Nephron progenitor cell (in vitro differentiated cells): ENCODE data around the gene GRIN2C.
A peak's percentile ranks its signal among the peaks of the same experiment; 100 is the strongest.

Experiments
- DNase-seq: peaks from one replicate; pipeline ENCODE4 v3.0.0; 2021
- H3K27ac Mint-ChIP-seq: 2 replicates; pipeline ENCODE4 v1.8.0; 2021; ENCODE audit warnings: mild to moderate bottlenecking, moderate library complexity, mixed read lengths
- H3K27me3 Mint-ChIP-seq: 2 replicates; pipeline ENCODE4 v1.8.0; 2021; ENCODE audit warnings: mild to moderate bottlenecking, low read depth, mixed read lengths; ENCODE audit not compliant: poor library complexity
- H3K36me3 Mint-ChIP-seq: 2 replicates; pipeline ENCODE4 v1.8.0; 2021; ENCODE audit warnings: low read depth, mixed read lengths
- H3K4me1 Mint-ChIP-seq: 2 replicates; pipeline ENCODE4 v1.8.0; 2021; ENCODE audit warnings: mixed read lengths
- H3K4me3 Mint-ChIP-seq: 2 replicates; pipeline ENCODE4 v1.8.0; 2021; ENCODE audit warnings: mild to moderate bottlenecking, moderate library complexity, mixed read lengths
- H3K9me3 Mint-ChIP-seq: 2 replicates; pipeline ENCODE4 v1.8.0; 2021; ENCODE audit warnings: mild to moderate bottlenecking, moderate library complexity, mixed read lengths
- TF ChIP-seq, protein P1 (sequence below): fragments of 200-600 bp; sonication (generic); IDR thresholded peaks from 2 replicates; pipeline ENCODE4 v1.5.0; 2021; ENCODE audit warnings: antibody characterized with exemption

GRIN2C gene

DNA sequence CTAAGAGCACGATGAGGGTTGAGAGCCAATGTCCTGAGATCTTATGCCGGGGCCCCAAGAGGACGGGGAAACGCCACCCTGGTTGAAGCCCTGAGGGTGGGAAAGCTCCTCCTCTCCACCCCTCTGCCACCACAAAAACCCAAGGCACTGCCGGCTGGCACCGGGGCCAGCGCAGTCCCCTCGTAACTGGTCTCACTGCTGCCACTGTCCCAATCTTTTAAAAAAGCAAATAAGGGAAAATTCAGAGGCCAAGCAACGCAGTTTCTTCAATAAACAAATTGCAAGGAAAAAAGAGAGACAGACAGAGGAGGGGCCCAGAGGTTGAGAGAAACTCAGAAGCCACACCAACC is 6.7 kb downstream of the GRIN2C start:
- peaks cover 6% of the 10 kb centered on the region for H3K9me3 Mint-ChIP-seq

DNA sequence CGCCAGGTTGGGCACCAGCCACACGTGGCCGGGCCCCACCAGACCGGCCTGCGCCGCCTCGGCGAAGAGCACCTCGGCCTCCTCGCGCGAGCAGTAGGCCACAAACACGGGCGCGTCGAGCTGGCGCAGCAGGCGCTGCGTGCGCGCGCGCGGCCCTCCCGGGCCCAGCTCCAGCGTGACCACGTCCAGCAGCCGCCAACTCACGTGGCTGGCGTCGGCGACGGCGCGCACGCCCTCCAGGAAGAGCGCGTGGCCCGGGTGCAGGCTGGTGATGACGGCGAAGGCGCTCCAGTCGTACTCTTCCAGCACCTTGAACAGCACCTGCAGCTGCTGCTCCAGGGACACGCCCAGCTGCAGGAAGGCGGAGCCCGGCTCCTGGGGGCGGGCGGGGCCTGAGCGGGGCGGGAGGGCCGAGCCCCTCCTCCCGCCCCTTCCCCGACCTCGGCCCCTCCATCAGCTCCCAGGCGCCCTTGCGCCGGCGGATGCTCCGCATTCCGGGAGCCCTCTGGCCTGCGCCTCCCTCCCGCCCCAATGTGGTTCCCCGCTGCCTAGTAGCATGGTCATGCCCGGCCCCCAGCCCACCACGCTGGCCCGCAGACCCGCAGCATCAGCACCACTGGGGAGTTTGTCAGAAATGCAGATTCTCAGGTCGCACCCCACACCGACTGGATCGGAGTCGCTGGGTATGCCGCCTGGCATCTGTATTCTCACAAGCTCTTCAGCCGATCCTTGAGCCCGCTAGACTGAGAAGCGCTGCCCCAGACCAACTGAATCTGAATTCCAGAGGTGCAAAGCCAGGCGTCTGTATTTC is 7.2 kb downstream of the GRIN2C start:
- peak overlapping the region; percentile 69 for H3K27ac Mint-ChIP-seq
- TF ChIP-seq, protein P1, sequence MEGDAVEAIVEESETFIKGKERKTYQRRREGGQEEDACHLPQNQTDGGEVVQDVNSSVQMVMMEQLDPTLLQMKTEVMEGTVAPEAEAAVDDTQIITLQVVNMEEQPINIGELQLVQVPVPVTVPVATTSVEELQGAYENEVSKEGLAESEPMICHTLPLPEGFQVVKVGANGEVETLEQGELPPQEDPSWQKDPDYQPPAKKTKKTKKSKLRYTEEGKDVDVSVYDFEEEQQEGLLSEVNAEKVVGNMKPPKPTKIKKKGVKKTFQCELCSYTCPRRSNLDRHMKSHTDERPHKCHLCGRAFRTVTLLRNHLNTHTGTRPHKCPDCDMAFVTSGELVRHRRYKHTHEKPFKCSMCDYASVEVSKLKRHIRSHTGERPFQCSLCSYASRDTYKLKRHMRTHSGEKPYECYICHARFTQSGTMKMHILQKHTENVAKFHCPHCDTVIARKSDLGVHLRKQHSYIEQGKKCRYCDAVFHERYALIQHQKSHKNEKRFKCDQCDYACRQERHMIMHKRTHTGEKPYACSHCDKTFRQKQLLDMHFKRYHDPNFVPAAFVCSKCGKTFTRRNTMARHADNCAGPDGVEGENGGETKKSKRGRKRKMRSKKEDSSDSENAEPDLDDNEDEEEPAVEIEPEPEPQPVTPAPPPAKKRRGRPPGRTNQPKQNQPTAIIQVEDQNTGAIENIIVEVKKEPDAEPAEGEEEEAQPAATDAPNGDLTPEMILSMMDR = no peak
- H3K27me3 Mint-ChIP-seq = peaks cover 90% of the 10 kb centered on the region
- H3K36me3 Mint-ChIP-seq = no peaks in the 10 kb centered on the region
- H3K4me3 Mint-ChIP-seq = peak overlapping the region; percentile 79
- peaks cover 6% of the 10 kb centered on the region for H3K9me3 Mint-ChIP-seq
- peaks cover 7% of the 10 kb centered on the region for H3K4me1 Mint-ChIP-seq
- DNase-seq = peak; percentile 81

More for the DNA sequence above, 6.7 kb downstream of the GRIN2C start:
- Mint-ChIP-seq H3K27ac (peak overlapping the region; percentile 69), H3K36me3 (no peaks in the 10 kb centered on the region), H3K4me1 (peaks cover 7% of the 10 kb centered on the region), H3K4me3 (peak overlapping the region; percentile 79), H3K27me3 (peaks cover 91% of the 10 kb centered on the region)
- no peak for DNase-seq
- TF ChIP-seq, protein P1 = no peak

DNA sequence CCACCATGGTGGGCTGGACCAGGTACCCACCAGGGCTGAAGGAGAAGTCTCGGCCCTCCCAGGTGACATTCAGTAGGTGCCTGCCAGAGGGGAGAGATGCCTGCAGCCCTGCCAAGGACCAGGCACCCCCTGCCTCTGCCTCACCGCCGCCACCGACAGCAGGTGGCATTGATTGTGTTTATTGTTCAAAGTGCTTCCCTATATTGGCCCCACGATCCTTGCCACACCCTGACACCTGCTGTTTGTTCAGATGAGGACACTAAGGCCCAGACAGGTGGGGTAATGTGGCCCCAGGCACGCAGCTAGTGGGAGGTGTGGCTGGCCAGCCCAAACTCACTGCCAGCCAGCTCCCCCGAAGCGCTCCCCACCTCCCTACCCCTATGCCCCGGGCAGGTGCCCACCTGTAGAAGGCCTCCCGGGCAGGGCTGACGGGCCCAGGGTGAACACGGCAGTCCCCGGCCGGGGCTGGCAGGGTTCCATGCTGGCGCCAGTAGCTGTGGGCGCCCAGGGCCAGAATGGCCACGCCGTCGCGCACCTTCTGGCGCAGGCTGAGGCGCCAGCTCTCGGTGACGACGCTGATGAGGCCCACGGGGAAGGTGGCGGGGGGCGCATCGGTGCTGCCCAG is 8.0 kb downstream of the GRIN2C start:
- Mint-ChIP-seq H3K4me3 (no peak overlapping the region), H3K27me3 (peaks cover 90% of the 10 kb centered on the region), H3K9me3 (peaks cover 3% of the 10 kb centered on the region), H3K36me3 (no peaks in the 10 kb centered on the region), H3K4me1 (peaks cover 7% of the 10 kb centered on the region), H3K27ac (no peak overlapping the region)
- TF ChIP-seq, protein P1 = no peak
- no peak for DNase-seq

DNA sequence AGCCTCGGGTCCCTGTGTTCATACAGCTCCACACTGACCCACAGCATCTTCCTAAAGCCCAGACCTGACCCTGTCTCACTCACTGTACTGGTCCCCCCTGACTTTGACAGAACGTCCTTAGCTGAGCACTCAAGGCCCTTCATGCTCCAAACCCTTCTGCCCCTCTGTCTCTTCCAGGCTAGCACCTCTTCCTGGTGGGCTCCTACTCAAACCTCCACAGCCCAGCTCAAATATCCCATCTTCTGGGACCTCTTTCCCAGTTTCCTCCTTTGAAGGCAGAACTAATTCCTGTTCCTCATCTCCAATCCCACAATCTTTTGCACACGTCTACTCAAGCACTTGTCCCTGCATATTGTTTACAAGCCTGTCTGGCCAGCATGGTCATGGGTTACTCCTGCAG is 8.8 kb downstream of the GRIN2C start:
- no peak for DNase-seq
- Mint-ChIP-seq H3K9me3 (no peaks in the 10 kb centered on the region), H3K36me3 (no peaks in the 10 kb centered on the region), H3K4me1 (peaks cover 7% of the 10 kb centered on the region), H3K27ac (no peak overlapping the region), H3K27me3 (peaks cover 90% of the 10 kb centered on the region), H3K4me3 (no peak overlapping the region)
- TF ChIP-seq, protein P1 = no peak

DNA sequence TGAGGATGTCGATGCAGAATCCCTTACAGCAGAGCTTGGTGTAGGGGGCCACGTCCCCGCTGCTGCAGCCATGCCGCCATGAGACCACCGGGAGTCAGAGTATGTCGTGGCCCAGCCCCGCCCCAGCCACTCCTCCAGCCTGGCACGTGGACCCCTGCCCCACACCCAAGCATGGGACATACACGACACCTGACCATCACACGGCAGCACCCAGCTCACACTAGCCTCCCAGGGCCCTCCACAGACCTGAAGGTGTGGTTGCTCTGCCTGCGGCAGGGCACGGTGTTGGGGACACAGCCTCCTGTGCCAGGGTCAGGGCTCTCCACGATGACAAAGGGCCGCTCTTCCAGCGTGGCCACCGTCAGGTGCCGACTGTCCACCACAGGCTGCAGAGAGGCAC is 9.4 kb downstream of the GRIN2C start:
- Mint-ChIP-seq H3K4me1 (peaks cover 7% of the 10 kb centered on the region), H3K27ac (no peak overlapping the region), H3K9me3 (no peaks in the 10 kb centered on the region), H3K4me3 (no peak overlapping the region), H3K36me3 (no peaks in the 10 kb centered on the region), H3K27me3 (peaks cover 90% of the 10 kb centered on the region)
- DNase-seq = no peak
- TF ChIP-seq, protein P1 = no peak
